ENCODE data around the gene CMTM6.

CMTM6 gene

GRCh38 chr3:32511005-32511404 lies 8.4 kb upstream of the CMTM6 start:
- H3K9me3 Mint-ChIP-seq: no peaks in the 10 kb centered on the region
- no peak for TF ChIP-seq CTCF (IDR thresholded peaks at IDR 0.05; ENCODE audit: unreplicated experiment in 3 of 3)
- H3K27ac Mint-ChIP-seq: no peak overlapping the region
- H3K27me3 Mint-ChIP-seq (ENCODE audit: low read depth): no peaks in the 10 kb centered on the region
- H3K4me3 Mint-ChIP-seq: no peak overlapping the region
- H3K36me3 Mint-ChIP-seq (ENCODE audit: low read depth): no peaks in the 10 kb centered on the region
- peaks cover 6% of the 10 kb centered on the region for H3K4me1 Mint-ChIP-seq

GRCh38 chr3:32510075-32510724 lies 7.5 kb upstream of the CMTM6 start:
- Mint-ChIP-seq H3K27me3 (ENCODE audit: low read depth) (no peaks in the 10 kb centered on the region), H3K4me3 (no peak overlapping the region), H3K27ac (no peak overlapping the region), H3K36me3 (ENCODE audit: low read depth) (no peaks in the 10 kb centered on the region), H3K9me3 (no peaks in the 10 kb centered on the region), H3K4me1 (peaks cover 6% of the 10 kb centered on the region)
- peak; percentile 80 to 93 (median 93) for TF ChIP-seq CTCF (IDR thresholded peaks at IDR 0.05; ENCODE audit: unreplicated experiment in 3 of 3)

DNA sequence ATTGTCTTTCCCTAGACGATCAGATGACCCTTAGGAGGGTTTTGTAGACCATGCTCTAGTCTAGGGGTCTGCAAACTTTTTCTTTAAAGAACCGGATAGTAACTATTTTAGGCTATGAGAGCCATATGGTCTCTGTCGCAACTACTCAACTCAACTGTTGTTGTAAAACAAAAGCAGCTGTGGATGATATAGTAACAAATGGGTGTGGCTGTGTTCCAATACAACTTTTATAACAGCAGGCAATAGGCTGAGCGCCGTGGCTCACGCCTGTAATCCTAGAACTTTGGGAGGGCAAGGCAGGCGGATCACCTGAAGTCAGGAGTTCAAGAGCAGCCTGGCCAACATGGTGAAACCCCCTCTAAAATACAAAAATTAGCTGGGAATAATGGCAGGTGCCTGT lies 6.1 kb upstream of the CMTM6 start:
- H3K27ac Mint-ChIP-seq: peak overlapping the region in 2 of 3 experiments; percentile 8

DNA sequence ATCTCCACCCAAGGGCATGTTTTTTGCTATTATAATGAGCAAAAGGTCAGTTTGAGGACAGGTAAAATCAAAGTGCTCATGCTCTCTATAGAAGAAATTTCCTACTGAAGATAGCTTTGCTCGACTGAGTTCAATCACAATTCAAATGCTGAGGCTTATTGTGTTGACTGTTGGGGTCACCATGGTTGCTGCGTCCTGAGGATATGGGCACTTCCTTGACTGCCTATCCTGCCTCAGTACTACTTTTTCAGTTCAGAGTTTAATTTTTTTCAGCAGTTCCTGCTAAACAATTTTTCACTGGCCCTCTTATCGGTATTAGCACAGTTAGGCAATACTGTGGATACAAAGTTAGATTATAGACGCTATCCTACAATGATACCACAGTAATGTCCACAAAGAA lies 3.8 kb upstream of the CMTM6 start:
- H3K4me1 Mint-ChIP-seq: peaks cover 15% of the 10 kb centered on the region
- no peak for TF ChIP-seq CTCF (IDR thresholded peaks at IDR 0.05; ENCODE audit: unreplicated experiment in 3 of 3)
- H3K36me3 Mint-ChIP-seq (ENCODE audit: low read depth): no peaks in the 10 kb centered on the region
- no peak overlapping the region for H3K27ac Mint-ChIP-seq
- H3K4me3 Mint-ChIP-seq: no peak overlapping the region
- H3K27me3 Mint-ChIP-seq (ENCODE audit: low read depth): no peaks in the 10 kb centered on the region
- no peaks in the 10 kb centered on the region for H3K9me3 Mint-ChIP-seq

More for the DNA sequence above, 6.1 kb upstream of the CMTM6 start:
- Mint-ChIP-seq H3K9me3 (no peaks in the 10 kb centered on the region), H3K4me1 (peaks cover 6% of the 10 kb centered on the region), H3K27me3 (ENCODE audit: low read depth) (no peaks in the 10 kb centered on the region), H3K36me3 (ENCODE audit: low read depth) (no peaks in the 10 kb centered on the region), H3K4me3 (no peak overlapping the region)
- TF ChIP-seq CTCF (IDR thresholded peaks at IDR 0.05; ENCODE audit: unreplicated experiment in 3 of 3): no peak

- TF ChIP-seq CTCF (IDR thresholded peaks at IDR 0.05; ENCODE audit: unreplicated experiment in 3 of 3): no peak
- peaks cover 5% of the 10 kb centered on the region for H3K36me3 Mint-ChIP-seq (ENCODE audit: low read depth)
- H3K4me3 Mint-ChIP-seq: peak overlapping the region; percentile 96 to 100 (median 97)
- H3K27me3 Mint-ChIP-seq (ENCODE audit: low read depth): no peaks in the 10 kb centered on the region
- H3K4me1 Mint-ChIP-seq: peaks cover 34% of the 10 kb centered on the region
- H3K27ac Mint-ChIP-seq: peak overlapping the region; percentile 84 to 94 (median 92)
- no peaks in the 10 kb centered on the region for H3K9me3 Mint-ChIP-seq
Measured at GRCh38 chr3:32502946-32503286, 264 bp upstream of the CMTM6 start.

DNA sequence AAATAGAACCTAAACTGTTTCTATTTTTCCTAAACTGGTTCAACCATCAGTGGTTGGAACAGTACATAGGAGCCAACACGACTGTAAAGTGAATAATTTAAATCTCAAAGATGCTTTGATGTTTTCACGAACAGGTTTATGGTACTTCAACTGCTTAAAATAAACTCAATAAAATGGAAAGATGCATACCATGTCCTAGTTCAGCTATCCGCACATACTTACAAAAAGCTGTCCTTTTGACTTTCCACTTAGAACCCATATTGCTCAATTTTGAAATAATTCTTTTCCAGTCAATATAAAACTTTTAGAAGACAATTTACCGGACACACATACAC lies 902 bp downstream of the CMTM6 start:
- no peaks in the 10 kb centered on the region for H3K27me3 Mint-ChIP-seq (ENCODE audit: low read depth)
- peaks cover 7% of the 10 kb centered on the region for H3K36me3 Mint-ChIP-seq (ENCODE audit: low read depth)
- peaks cover 34% of the 10 kb centered on the region for H3K4me1 Mint-ChIP-seq
- H3K4me3 Mint-ChIP-seq: peak overlapping the region; percentile 96 to 100 (median 97)
- H3K9me3 Mint-ChIP-seq: no peaks in the 10 kb centered on the region
- peak overlapping the region; percentile 84 to 98 (median 92) for H3K27ac Mint-ChIP-seq
- TF ChIP-seq CTCF (IDR thresholded peaks at IDR 0.05; ENCODE audit: unreplicated experiment in 3 of 3): no peak

All from nephron (organoid).